ENCODE data around the gene BLOC1S6. TPM values are rescaled to one million over a fixed set of nuclear protein-coding genes. Genes with fewer than 3 reads are reported as not detected.

BLOC1S6 gene, protein sequence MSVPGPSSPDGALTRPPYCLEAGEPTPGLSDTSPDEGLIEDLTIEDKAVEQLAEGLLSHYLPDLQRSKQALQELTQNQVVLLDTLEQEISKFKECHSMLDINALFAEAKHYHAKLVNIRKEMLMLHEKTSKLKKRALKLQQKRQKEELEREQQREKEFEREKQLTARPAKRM
- 45.6 and 47.2 TPM in 2 replicates for total RNA-seq

DNA sequence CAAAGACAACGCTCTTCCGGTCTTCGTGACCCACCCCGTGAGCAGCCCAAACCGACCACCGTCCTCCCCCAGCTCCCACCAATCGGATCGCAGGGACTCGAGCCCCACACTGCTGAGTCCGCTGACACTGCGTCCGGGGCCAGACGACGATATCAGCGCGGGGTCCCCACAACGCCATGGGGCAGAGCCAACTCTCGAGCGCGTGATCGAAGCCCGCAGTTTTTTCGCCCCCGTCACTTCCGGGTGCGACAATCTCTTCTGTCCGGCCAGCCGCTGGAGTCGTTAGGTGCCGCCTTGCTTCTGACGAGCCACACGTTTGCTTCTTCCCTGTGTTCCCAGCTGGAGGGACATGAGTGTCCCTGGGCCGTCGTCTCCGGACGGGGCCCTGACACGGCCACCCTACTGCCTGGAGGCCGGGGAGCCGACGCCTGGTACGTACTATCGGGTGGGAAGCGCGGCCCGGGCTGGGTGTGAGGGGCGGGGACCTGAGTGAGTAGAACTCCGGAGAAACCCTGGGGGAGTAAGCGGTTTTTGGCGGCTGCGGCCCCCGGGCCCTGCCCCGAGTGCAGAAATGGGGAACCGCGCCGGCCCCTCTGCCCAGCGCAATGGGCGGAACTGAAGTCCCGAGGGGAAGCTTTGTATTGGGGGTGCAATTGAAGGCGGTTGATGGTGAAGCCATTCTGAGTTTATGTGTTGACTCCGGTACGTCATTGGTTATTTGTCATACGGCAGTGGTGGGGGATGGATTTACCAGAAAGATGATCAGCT is at the start of gene BLOC1S6:
TSS of gene BLOC1S6 (plus strand) at position 285 of the 768 bp plus-strand sequence. CDS start at position 350, 65 bp downstream.
- DNase-seq (ENCODE audit: extremely low read depth, low read depth, low spot score), result no peak

DNA sequence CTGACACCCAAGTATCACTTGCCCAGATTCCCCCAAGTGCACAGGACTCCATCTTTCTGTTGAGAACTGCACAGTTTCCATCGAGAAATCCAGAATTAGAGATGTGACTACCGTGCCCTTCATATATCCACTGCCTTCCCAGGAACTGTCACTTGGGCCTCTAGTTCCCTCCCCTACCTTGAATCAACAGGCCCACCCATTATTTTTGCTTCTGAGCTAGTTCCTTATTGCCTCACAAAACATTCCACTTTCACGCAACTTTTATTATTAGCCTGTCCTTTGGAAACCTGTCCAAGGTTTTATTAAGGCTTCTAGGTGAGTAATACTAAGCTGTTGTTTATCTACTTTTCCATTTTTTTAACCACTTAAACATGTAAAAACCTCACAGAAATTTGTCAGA is 47.5 kb upstream of the BLOC1S6 start:
- no peak for DNase-seq (ENCODE audit: extremely low read depth, low read depth, low spot score)

DNA sequence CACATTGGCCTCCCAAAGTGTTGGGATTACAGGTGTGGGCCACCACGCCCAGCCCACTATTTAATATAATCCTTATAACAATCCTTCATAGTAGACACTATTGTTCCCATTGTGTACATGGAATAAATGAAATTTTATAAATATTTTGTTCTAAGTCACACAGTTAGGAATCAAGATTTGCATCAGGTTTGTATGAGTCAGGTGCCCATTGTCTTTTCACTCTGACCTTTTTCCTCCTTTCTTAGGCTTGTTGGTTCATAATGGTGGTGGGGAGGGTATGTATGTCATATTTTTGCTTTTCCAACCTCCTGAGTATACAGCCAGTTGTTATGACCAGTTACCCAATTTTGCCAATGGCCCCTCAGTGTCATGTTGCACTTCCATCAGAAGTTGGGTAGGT is 46.6 kb upstream of the BLOC1S6 start:
- no peak for DNase-seq (ENCODE audit: extremely low read depth, low read depth, low spot score)

DNA sequence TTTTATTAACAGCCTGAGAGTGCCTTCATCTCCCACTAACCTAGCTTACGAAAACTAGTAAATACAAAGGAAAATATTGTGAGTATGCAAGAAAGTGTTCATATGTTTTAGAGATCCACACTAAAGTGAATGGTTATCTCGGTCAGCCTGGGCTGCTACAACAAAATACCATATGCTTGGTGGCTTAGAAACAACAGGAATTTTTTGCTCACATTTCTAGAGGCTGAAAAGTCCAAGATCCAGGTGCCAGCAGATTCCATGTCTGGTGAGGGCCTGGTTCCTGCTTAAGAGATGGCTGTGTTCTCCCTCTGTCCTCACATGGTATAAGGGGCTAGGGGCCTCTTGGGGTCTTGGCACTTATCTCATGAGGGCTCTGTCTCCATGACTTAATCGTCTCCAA is 44.1 kb upstream of the BLOC1S6 start:
- DNase-seq (ENCODE audit: extremely low read depth, low read depth, low spot score), result no peak

DNA sequence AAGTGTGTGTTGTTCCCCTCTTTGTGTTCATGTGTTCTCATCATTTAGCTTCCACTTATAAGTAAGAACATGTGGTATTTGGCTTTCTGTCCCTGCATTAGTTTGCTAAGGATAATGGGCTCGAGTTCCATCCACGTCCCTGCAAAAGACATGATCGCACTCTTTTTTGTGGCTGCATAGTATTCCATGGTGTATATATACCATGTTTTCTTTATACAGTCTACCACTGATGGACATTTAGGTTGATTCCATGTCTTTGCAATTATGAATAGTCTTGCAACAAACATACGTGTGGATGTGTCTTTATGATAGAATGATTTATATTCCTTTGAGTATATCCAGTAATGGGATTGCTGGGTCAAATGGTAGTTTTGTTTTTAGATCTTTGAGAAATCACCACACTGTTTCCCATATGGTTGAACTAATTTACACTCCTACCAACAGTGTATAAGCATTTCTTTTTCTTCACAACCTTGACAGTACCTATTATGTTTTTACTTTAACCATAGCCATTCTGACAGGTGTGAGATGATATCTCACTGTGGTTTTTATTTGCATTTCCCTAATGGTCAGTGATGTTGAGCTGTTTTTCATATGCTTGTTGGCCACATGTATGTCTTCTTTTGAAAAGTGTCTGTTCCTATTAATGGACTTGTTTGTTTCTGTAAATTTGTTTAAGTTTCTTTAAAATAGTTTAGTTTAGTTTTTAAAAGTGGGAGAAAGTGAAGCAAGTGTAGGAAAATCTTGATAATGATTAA is 42.7 kb upstream of the BLOC1S6 start:
- DNase-seq (ENCODE audit: extremely low read depth, low read depth, low spot score), result no peak

DNA sequence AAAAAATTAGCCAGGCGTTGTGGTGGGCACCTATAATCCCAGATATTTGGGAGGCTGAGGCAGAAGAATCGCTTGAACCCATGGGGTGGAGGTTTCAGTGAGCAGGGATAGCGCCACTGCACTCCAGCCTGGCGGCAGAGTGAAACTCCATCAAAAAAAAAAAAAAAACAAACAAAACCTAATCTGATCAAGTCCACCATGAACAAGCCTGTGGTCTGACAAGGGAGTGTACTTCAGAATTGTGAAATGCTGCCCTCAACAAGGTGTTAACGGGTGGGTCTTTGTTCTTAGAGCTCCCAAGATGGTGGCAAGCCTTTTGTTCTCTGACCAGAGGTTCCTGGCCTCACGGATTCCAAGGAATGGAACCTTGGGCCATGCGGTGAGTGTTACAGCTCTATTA is 40.4 kb upstream of the BLOC1S6 start:
- no peak for DNase-seq (ENCODE audit: extremely low read depth, low read depth, low spot score)

DNA sequence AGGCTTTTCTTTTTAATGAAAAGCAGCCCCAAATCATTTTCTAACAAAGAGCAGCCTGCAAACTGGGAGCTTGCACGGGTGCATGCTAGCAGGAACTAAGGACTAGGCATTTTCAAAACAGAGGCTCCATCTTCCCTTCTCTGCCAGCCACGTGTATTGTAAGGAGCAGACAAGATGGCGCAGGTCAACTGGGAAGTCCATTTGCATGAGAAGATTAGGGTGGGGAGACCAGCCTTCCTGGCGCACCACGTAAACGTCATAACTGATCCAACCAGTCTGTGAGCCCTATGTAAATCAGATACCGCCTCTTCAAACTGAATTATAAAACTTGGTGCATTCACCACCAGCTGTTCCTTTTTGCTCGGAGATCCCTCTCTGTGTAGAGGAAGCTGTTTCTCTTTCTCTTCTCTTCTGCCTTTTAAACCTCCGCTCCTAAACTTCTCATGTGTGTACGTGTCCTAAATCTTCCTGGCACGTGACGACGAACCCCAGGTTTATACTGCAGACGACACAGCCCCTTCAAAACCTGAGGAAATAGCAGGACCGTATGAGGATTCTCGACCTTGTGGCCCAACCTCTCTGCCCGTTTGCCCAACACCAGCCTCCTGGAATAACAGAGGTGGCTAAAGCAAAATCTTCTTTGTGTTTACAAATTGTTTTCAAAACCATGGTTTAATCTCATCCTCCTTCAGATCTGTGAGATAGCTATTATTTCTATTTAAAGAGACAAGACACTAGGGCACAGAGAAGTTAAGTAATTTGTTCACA is 38.2 kb upstream of the BLOC1S6 start:
- DNase-seq (ENCODE audit: extremely low read depth, low read depth, low spot score), result no peak

DNA sequence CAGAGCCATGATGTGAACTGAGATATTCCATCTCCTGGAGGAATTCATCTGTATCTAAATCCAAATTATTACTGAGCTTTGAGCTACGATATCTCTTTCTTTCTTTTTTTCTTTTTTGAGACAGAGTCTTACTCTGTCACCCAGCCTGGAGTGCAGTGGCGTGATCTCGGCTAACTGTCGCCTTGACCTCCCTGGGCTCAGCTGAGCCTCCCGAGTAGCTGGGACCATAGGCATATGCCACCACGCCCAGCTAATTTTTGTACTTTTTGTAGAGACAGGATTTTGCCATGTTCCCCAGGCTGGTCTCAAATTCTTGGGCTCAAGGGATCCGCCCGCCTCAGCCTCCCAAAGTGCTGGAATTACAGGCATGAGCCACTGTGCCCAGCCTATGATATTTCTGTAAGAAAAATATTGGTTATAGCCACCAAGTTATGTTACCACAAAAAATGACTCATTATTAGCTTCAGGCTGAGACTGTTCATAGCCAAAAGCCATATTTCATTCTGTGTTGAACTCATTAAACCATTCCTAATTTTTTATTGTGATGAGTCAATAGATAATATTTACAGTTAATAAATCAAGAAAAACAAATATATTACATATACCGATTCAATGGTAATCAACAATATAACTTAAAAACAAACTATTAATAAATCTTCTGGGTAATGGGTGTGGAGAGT is 37.5 kb upstream of the BLOC1S6 start:
- no peak for DNase-seq (ENCODE audit: extremely low read depth, low read depth, low spot score)

DNA sequence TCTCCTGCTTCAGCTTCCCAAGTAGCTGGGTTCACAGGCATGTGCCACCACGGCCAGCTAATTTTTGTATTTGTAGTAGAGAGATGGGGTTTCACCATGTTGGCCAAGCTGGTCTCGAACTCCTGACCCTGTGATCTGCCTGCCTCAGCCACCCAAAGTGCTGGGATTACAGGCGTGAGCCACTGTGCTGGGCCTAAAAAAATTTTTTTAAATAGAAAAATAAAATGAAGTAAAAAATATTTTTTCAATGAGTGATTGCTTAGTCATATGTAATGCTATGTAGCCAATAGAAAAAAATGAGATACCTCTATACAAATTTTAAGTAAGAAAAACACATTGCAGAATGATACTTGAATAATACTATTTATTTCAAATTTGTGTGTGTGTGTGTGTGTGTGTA is 36.7 kb upstream of the BLOC1S6 start:
- DNase-seq (ENCODE audit: extremely low read depth, low read depth, low spot score), result no peak

DNA sequence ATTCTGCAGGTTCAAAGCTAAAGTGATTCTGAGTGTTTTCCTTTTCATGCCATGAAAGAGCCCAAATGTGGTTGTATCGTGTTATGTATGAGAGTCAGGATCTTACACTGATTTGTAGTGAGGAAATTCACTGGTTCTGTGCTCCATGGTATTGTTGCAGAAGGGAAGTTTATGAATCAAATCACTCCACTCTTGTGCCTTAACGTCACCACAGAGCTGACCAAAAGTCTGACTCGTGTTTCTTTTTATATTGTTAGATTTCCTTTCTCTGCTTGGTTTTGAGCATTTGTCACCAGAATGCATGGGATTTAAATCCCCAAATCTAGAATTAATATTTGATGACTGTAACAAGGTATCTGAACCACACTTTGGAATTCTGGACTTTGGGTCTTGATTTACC is 35.5 kb upstream of the BLOC1S6 start:
- DNase-seq (ENCODE audit: extremely low read depth, low read depth, low spot score), result no peak

DNA sequence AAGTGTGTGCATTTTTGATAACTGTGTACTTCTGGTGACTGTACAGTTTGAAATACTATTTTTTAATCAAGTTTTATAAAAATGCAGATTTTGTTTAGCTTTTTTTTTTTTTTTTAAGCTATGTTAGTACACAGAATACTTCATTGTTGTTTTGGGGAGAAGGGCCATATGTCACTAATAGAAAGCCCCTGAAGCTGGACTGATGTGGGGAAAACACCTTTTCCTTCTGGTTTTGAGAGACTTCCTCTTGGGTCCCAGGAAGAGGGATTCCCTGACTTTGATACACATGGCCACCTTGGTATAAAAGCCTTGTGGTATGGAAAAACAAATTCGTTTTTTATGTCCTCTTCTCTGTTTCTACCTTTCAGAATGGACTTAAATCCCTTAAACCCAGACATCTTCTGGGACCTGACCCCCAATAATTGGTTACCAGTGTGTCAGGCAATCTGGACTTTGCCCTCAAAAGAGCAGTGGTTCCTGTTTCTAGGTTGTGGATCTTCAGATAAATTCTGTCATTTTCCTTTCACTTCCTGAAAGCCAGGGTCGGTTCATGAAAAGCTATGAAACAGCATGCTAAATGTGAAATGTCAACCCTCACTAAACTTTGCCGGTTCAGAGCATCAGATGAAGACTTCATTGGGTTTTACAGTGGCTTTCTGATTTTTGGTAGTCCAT is 31.1 kb upstream of the BLOC1S6 start:
- no peak for DNase-seq (ENCODE audit: extremely low read depth, low read depth, low spot score)

DNA sequence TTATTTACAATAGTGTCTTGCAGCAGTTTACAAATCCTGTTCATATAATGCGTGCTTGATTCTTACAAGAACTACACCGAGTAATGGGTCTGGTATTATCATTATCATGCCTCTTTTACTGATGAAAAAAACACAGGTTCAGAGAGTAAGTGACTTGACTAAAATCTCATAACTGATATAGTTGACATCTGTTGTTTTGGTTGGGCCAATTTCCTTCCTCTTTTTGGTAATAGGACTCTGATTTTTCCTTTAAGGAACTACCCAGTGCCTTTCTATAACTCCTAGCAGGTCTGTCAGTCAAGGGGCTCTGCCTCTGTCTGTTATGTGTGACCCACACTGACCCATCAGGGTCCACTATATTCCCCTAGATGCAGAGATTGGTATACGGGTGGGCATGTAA is 14.6 kb upstream of the BLOC1S6 start:
- DNase-seq (ENCODE audit: extremely low read depth, low read depth, low spot score), result no peak

DNA sequence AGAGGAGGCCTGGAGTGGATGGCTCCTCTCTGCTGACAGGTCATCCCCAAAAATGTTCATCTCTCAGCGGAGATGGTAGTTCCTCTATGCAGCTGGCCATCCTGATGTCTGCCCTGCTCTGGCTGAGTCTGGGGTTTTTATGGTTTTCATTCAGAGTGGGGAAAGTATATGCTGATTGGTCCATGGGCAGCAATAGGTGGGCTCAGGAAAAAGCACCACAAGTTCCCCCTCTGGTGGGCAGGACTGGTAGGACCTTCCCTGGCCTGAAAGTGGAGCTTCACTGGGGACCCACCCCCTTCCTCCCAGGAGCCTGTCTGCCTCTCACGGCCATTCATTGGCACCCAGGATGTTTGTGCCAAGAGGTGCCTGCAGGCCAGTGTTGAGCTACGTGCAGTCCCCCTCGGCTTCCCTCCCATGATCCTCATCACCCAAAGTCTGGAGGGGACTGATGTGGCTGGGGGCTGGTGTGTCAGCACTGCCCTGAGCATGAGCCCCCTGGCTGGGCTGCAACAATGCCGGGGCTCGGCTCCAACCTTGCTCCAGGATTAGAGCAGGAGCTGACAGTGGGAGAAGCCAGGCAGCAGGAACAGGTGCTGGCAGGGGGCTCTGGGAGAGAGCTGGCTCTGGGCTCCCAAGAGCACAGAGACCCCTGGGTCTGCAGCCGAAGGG is 13.1 kb upstream of the BLOC1S6 start:
- no peak for DNase-seq (ENCODE audit: extremely low read depth, low read depth, low spot score)

DNA sequence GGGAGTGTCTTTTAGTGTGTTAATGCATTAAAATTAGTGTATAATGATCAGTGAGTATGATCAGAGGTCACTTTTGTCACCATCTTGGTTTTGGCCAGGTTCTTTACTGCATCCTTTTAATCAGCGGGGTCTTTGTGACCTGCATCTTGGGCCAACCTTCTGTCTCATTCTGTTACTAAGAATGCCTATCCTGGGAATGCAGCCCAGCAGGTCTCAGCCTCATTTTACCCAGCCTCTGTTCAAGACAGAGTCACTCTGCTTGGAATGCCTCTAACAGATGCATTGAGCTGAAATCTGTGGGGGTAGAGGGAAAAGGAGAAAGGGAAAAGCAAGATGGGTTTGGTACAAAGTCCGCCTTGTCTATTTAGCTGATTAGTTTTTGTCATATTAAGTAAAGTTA is 5.3 kb upstream of the BLOC1S6 start:
- DNase-seq (ENCODE audit: extremely low read depth, low read depth, low spot score), result no peak

DNA sequence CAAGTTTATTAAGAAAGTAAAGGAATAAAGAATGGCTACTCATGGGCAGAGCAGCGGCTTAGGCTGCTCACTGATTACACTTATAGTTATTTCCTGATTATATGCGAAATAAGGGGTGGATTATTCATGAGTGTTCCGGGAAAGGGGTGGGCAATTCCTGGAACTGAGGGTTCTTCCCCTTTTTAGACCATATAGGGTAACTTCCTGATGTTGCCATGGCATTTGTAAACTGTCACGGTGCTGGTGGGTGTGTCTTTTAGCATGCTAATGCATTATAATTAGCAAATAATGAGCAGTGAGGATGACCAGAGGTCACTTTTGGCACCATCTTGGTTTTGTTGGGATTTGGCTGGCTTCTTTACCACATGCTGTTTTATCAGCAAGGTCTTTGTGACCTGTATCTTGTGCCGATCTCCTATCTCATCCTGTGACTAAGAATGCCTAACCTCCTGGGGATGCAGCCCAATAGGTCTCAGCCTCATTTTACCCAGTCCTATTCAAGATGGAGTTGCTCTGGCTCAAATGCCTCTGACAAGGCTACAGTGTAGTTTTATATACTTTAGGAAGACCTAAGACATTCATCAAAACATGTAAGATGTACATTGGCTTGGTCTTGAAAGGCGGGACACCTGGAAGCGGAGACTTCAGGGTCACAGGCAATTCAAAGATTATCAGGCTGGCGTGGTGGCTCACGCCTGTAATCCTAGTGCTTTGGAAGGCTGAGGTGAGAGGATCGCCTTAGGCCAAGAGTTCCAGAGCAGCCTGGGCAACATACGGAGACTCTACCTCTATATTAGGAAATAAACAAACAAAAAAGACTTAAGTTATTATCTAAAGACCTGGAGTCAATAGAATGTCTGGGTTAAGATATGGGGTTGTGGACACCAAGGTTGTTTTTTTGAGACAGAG is 3.2 kb upstream of the BLOC1S6 start:
- no peak for DNase-seq (ENCODE audit: extremely low read depth, low read depth, low spot score)

DNA sequence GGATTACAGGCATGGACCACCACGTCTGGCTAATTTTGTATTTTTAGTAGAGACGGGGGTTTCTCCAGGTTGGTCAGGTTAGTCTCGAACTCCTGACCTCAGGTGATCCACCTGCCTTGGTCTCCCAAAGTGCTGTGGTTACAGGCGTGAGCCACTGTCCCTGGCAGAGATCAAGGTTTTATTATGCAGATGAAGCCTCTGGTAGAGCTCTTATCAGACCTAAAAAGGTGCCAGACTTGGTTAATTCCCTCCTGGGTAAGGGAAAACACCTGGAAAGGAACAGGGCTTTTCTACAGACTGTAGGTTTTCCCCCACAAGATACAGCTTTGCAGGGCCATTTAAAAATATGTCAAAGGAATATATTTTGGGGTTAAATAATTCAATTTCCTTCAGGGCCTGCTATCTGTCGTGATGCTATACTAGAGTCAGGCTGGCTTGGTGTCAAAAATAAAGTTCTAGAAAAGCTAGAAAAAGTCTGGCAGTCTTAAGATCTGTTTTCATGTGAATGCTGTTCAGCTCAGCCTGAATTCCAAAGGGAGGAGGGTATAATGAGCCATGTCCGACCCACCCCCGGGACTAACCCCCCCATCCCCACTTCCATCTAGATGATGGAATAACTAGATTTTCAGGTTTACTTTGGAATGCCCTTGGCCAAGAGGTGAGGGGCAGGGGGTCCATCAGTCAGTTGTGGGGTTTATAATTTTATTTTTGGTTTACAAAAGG is 1.9 kb upstream of the BLOC1S6 start:
- no peak for DNase-seq (ENCODE audit: extremely low read depth, low read depth, low spot score)

DNA sequence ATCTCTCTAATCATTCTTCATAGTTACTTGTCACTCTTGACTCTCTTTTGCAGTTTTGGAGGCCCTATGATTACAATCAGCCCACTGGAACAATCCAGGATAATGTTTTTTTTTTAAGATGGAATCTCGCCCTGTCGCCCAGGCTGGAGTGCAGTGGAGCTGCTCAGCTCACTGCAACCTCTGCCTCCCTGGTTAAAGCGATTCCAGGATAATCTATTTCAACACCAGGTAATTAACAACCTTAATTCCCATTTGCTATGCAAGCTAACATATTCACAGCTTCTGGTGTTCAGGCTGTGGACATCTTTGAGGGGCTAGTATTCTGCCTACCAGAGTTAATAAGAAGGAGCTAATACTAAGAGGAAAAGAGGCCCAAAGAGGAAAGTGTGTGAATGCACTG is 1.1 kb upstream of the BLOC1S6 start:
- no peak for DNase-seq (ENCODE audit: extremely low read depth, low read depth, low spot score)

DNA sequence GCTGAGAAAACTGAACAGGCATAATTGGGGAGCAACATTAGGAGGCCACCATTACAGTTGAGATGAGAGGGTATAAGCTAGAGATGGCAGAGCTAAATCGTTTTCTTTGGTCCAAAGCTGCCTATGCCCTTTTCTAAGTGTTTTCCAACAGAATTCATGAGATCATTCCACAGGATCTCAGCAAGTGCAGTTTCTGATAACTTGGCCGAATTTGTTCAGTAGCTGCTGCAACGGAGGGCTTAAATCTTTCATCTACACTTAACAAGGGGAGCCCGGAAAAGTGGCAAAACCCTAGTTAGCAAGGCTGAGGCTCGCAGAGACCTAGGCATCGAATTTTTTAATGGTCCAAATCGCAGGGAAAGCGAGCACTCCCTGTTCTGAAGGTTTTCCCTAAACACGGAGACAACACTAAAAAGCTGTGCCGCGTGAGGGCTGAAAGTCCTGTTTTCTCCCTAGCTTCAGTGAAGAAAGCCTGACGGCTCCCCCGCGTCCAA is 531 bp upstream of the BLOC1S6 start:
- DNase-seq (ENCODE audit: extremely low read depth, low read depth, low spot score), result no peak
